Heart left ventricle (tissue), 16 donors: ENCODE measurements around the gene LZTFL1. TPM values are rescaled to one million over a fixed set of nuclear protein-coding genes. Genes with fewer than 3 reads are reported as not detected.
A peak's percentile ranks its signal among the peaks of the same experiment; 100 is the strongest.

ENCODE experiments used
- ATAC-seq, 4 donors: fragments of 200-7000 bp; cut with Tn5 transposase; one replicate each; pipeline ENCODE4 v1.9.1; 2020 to 2022; ENCODE audit warnings: moderate library complexity in 4 of 4, mild to moderate bottlenecking in 3 of 4, moderate number of reproducible peaks in 1 of 4
- DNase-seq, 5 donors: peaks; one replicate each; pipeline ENCODE4 v3.0.0-alpha.2; 2020
- H3K27ac ChIP-seq, 12 donors: fragments of 200-600 bp; sonication (generic) in 4 of 12; one replicate each; pipeline versions ENCODE4 v1.5.0 to v1.8.0; 2016 to 2022; ENCODE audit warnings: mild to moderate bottlenecking in 2 of 12
- H3K27me3 ChIP-seq, 9 donors: fragments of 200-600 bp; sonication (generic) in 2 of 9; one replicate each; pipeline versions ENCODE4 v1.5.1 to v1.8.0; 2016 to 2022; ENCODE audit warnings: mild to moderate bottlenecking in 3 of 9
- H3K36me3 ChIP-seq, 9 donors: fragments of 200-600 bp; sonication (generic) in 2 of 9; one replicate each; pipeline versions ENCODE4 v1.5.0 to v1.8.0; 2018 to 2022; ENCODE audit warnings: mild to moderate bottlenecking in 2 of 9
- H3K4me1 ChIP-seq, 12 donors: fragments of 200-600 bp; sonication (generic) in 4 of 12; one replicate each; pipeline versions ENCODE4 v1.5.0 to v1.8.0; 2016 to 2022; ENCODE audit warnings: mild to moderate bottlenecking in 3 of 12
- H3K4me3 ChIP-seq, 12 donors: fragments of 200-600 bp; sonication (generic) in 4 of 12; one replicate each; pipeline versions ENCODE4 v1.5.0 to v1.8.0; 2017 to 2022; ENCODE audit warnings: mild to moderate bottlenecking in 9 of 12, moderate library complexity in 4 of 12
- H3K9me3 ChIP-seq, 12 donors: fragments of 200-600 bp; sonication (generic) in 4 of 12; one replicate each; pipeline versions ENCODE4 v1.5.0 to v1.8.0; 2016 to 2022; ENCODE audit warnings: mild to moderate bottlenecking in 1 of 12
- POLR2A ChIP-seq, 2 donors: fragments of 450-650 bp; IDR thresholded peaks; one replicate each; pipeline ENCODE4 v1.6.1; 2017; ENCODE audit warnings: antibody characterized with exemption in 2 of 2, mild to moderate bottlenecking in 2 of 2, moderate library complexity in 2 of 2
- WGBS, 4 donors: extraction: QIAGEN DNeasy Blood & Tissue Kit in 2 of 4; methylation state at CpG; one replicate each; pipeline versions ENCODE4 v1.1.5 to v1.1.7; 2013 to 2018; 5-methylcytosine and 5-hydroxymethylcytosine counted together
- intact Hi-C, 10 donors: fragments of 100-400 bp; cut with DNase I; formaldehyde crosslinking; loops; one replicate each; pipeline versions ENCODE4 v1.11.1 to v1.14.2; 2022
- polyA plus RNA-seq, 2 donors: library from polyadenylated mRNA; stranded (reverse); fragments of 200-250 nt; gene quantifications; one replicate each; pipeline ENCODE4 v1.2.3, GENCODE V29; 2013
- total RNA-seq, 9 donors: library from RNA; depleted of rRNA in 2 of 9; stranded (reverse); fragments of >200 nt in 2 of 9; fragmentation: NEBNext Ultra II Directional in 3 of 9; extraction: Animal tissue kit (Norgen Biotek cat#: 25700) in 3 of 9; gene quantifications; one replicate each; pipeline versions ENCODE4 v1.1.0 to v1.2.4, GENCODE V29; 2016 to 2023
- TF ChIP-seq, protein P1 (sequence below), 12 donors: fragments of 200-600 bp; sonication (generic) in 4 of 12; IDR thresholded peaks; one replicate each; pipeline versions ENCODE4 v1.5.0 to v1.8.0; 2018 to 2022; ENCODE audit warnings: antibody characterized with exemption in 12 of 12, mild to moderate bottlenecking in 5 of 12
- donor health status: ischemic (EF 13 %, LVEDD 7.1; RV severe dilation, severe dysfunction).
- donor health status: healthy with polysubstance abuse.
- donor health status: DM: no; HTN: yes; CAD: no.
- donor health status: DM: no; HTN: no; CAD: no.
- donor health status: ischemic (EF 25% LVEDD 6.9; RV normal size, moderate dysfunction).
- donor health status: ischemic (EF 25% LVEDD 5.7; RV mildly dilated, moderate dysfunction).
- donor health status: healthy.
- donor health status: DM: yes; HTN: yes; CAD: no.
- donor health status: ischemic (EF 35%, LVEDD 5.7; RV mildly dilated, moderate dysfunction).
- donor health status: nonischemic (EF 11% LVEDD 7.7; RV severe dilation, severe dysfunction).
- donor health status: DM: yes; HTN: yes; CAD: no.
- donor health status: PGD.
- donor health status: ischemic (EF 29% LVEDD 5.4; RV normal size, mild dysfunction).
- donor health status: nonischemic (EF 23%, LVEDD 6.1; RV moderate dilation, normal function).

Gene LZTFL1
- total and polyA plus RNA-seq, 11 donors: 1.7 to 13.1 (median 8.8) TPM

- 59 to 84% (median 70%) methylated on average over 3 of the region's 3 CpGs for WGBS, 4 donors
- ATAC-seq (no peak), DNase-seq (peak in 1 of 5 donors; percentile 9)
- intact Hi-C loops: no loop called here
- Histone ChIP-seq H3K4me1 (no peaks in the 10 kb centered on the region), H3K9me3 (no peaks in the 10 kb centered on the region), H3K4me3 (no peak overlapping the region), H3K36me3 (no peaks in the 10 kb centered on the region), H3K27ac (no peak overlapping the region), H3K27me3 (no peaks in the 10 kb centered on the region)
- TF ChIP-seq POLR2A (IDR thresholded peaks at IDR 0.05): no peak
- TF ChIP-seq, protein P1, sequence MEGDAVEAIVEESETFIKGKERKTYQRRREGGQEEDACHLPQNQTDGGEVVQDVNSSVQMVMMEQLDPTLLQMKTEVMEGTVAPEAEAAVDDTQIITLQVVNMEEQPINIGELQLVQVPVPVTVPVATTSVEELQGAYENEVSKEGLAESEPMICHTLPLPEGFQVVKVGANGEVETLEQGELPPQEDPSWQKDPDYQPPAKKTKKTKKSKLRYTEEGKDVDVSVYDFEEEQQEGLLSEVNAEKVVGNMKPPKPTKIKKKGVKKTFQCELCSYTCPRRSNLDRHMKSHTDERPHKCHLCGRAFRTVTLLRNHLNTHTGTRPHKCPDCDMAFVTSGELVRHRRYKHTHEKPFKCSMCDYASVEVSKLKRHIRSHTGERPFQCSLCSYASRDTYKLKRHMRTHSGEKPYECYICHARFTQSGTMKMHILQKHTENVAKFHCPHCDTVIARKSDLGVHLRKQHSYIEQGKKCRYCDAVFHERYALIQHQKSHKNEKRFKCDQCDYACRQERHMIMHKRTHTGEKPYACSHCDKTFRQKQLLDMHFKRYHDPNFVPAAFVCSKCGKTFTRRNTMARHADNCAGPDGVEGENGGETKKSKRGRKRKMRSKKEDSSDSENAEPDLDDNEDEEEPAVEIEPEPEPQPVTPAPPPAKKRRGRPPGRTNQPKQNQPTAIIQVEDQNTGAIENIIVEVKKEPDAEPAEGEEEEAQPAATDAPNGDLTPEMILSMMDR (IDR thresholded peaks at IDR 0.05): no peak
Observed at GRCh38 chr3:45776301-45776595, 65.7 kb downstream of the LZTFL1 start.

DNA sequence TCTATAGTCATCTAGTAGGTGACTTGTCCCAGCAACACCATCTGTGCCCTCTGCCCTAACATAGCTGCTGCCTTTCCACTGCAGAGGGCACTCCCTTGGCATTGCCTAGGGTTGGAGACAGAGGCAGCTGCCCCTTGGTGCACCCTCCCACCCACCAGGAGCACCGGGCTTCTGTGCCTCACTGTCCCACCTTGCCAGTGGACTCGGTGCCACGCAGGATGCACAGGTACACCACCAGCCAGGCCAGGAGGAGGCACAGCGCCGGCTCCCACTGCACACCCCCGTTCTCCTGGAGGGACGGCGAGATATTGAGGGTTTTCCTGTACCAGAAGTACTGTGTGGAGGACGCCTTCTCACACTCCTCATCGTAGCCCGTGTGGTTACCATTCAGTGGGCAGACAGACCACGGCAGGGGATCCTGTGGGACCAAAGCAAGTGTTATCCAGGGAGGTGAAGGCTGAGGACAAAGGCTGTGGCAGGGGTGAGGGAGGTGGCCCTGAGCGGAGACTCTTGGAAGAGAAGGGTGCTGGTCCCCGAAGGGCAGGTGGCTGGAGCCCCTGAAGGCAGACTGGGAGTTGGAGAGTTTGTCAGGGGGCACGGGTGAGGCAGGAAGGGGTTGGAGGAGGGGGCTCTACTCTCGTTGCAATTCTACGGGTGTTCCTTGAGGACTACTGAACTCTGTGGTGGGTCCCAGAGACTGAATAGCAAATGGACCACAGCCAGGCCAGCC, 66.2 kb downstream of the LZTFL1 start:
- H3K4me3 ChIP-seq: no peak overlapping the region
- DNase-seq: peak in 1 of 5 donors; percentile 9
- no peak overlapping the region for H3K27ac ChIP-seq
- ATAC-seq: no peak
- no peaks in the 10 kb centered on the region for H3K36me3 ChIP-seq
- no peaks in the 10 kb centered on the region for H3K4me1 ChIP-seq
- TF ChIP-seq POLR2A (IDR thresholded peaks at IDR 0.05): no peak
- TF ChIP-seq, protein P1 (IDR thresholded peaks at IDR 0.05): no peak
- peaks cover 0 to 2% (median 0%) of the 10 kb centered on the region in 9 donors for H3K27me3 ChIP-seq
- WGBS, 4 donors: 86 to 90% (median 89%) methylated on average over 17 of the region's 17 CpGs
- H3K9me3 ChIP-seq: no peaks in the 10 kb centered on the region
- intact Hi-C loops: no loop called here

DNA sequence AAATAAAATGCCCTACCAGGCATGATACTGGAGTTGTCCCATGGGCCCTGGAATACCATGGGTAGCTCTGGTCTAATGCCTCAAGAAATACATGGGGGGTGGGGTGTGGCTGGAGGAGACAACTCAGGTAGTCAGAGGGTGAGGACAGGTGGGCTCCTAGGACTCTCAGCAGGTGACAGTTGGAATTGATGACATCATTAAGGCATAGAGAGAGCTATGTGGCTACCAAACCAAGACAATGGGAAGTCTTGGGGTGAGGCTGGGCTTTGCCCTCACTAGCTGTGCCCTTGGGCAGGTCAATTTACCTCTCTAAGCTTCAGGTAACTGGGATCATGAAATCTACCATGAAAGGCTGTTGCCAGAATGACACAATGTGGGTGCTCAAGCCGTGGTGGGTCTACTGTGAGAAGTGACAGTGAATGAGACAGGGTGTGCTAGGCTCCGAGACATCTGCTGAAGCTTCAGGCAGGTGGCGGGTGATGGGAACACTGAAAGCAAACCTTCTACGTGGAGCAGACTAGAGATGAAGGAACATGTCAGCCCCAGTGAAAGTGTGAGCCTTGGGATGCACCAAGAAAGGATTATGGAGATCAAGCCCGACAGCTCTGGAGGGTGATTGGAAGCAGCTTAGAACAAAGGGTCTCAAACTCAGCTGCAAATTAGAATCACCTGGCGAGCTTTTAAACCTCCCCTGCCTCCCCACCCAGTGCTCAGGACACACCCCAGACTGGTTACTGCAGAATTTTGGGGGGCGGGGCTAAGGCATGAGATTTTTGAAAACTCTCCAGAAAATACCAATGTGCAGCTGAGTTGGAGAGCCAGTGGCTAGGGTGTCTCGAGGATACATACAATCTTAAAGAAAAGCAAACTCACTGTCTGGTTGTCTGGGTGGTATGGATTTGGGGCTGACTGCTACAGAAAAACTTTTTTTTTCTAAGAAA, 67.1 kb downstream of the LZTFL1 start:
- no peak for TF ChIP-seq POLR2A (IDR thresholded peaks at IDR 0.05)
- TF ChIP-seq, protein P1 (IDR thresholded peaks at IDR 0.05): no peak
- DNase-seq (peak in 1 of 5 donors; percentile 3), ATAC-seq (no peak)
- no peaks in the 10 kb centered on the region for H3K36me3 ChIP-seq
- H3K27ac ChIP-seq: no peak overlapping the region
- no peak overlapping the region for H3K4me3 ChIP-seq
- no peaks in the 10 kb centered on the region for H3K4me1 ChIP-seq
- peaks cover 0 to 3% (median 0%) of the 10 kb centered on the region in 9 donors for H3K27me3 ChIP-seq
- no peaks in the 10 kb centered on the region for H3K9me3 ChIP-seq
- 78 to 85% (median 81%) methylated on average over 8 of the region's 8 CpGs for WGBS, 4 donors
- intact Hi-C loops: no loop called here
